ENCODE data around the gene FAM72B. TPM values are rescaled to one million over a fixed set of nuclear protein-coding genes. Genes with fewer than 3 reads are reported as not detected.
"Not testable (repeated sequence)": the region's sequence is repeated elsewhere in the genome, so short reads cannot be mapped to it uniquely, and the experiment has no call there.

FAM72B gene
- total RNA-seq, 2 donors from 2014 or later, result 0.57 to 1.1 TPM

DNA sequence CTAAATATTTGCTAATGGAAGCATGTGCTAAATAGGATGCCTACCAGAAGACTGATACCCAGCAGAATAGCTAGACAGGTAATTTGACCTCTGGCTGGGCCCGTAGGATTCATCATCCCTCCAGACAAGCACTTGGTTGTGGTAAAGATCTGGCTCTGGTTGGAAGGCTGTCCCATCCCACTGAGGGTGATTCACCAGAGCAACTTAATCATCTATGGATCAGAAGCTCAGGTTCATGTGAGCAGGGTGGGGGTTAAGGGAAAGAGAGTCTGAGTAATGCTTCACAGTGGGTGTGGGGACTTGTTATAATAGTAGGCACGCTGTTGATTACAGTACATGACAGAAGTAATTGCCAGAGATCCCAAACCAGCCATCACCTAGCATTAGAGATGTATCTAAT lies 26.5 kb downstream of the FAM72B start:
- DNase-seq (ENCODE audit: low spot score); intact Hi-C loops (cut with DNase I): not testable (repeated sequence)

DNA sequence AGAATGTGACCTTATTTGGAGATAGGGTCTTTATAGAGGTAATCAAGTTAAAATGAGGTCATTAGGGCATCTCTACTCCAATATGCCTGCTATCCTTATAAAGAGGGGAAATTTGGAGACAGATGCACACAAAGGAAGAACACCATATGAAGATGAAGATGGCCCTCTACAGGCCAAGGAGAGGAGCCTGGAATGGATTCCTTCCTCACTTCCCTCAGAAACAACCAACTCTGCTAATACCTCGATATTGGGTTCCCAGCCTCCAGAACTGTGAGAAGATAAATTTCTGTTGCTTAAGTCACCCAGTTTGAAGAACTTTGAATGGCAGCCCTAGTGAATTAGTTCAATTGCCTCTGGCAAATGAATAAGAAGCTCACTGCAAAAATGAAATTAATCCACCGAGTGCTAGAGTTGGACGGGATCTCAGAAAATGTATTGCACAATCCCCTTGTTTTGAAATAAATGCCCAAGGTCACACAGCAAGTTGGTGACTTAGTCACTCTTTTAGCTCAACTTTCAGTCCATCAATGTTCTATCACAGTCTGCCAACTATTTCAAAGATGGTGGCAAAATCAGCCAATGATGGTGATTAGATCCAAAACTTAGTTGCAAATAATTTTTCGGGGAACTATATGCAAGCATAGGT lies 27.1 kb downstream of the FAM72B start:
- DNase-seq (ENCODE audit: low spot score); intact Hi-C loops (cut with DNase I): not testable (repeated sequence)

GRCh38 chr1:121155671-121156358 lies 28.3 kb downstream of the FAM72B start:
- intact Hi-C loops (cut with DNase I); DNase-seq (ENCODE audit: low spot score): not testable (repeated sequence)

DNA sequence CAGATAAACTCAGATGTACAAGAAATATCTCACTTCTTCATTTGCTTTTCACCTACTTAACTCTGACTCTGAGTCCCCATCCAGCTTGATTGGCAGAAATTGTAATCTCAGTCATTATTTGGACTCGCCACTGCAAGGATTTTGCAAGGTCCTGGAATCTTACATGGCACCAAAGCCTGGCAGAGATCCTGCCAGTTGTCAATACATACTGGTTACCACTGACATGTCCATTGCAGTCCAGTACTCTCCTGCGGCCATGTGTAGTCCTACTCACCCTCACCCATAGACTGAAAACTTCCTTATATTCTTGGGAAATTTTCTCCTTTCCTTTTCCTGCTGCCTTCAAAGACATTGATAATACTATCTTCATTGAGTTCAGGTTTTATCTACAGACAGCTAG lies 29.3 kb downstream of the FAM72B start:
- DNase-seq (ENCODE audit: low spot score); intact Hi-C loops (cut with DNase I): not testable (repeated sequence)

- DNase-seq (ENCODE audit: low spot score); intact Hi-C loops (cut with DNase I): not testable (repeated sequence)
Measured at GRCh38 chr1:121152788-121153187, 31.4 kb downstream of the FAM72B start.

GRCh38 chr1:121151294-121151693 lies 32.8 kb downstream of the FAM72B start:
- intact Hi-C loops (cut with DNase I), result not testable (repeated sequence)

DNA sequence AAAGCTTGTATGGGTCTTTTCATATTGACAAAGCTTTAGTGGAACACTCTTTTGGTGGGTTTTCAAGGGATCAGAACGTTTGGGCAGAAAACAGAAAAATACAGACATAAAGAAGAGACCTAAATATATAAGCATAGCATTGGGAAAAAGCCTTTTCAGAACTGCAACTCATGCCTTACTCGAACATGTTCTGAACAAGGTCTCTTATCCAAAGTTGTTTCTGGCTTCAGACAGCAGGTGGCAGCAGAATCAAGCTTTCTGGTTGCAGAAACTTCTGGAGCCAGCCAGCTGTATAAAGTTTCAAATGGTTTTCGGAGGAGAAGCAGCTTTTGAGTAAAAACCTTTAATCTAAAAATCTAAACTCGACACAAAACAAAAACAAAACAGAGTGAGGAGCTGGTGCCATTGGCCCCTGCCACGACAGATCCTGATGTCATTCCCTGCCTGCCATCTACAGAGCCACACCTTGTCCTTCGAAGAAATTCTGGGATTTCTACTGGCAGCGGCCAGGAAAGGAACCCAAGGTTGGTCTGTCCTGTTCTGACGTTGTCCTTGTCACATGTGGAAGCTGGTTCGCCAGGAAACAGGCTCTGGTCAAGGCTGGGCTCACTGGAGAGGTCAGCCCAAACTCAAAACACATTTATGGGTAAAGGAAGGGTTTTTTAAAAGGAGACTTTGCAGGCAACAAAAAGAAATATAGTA lies 35.5 kb downstream of the FAM72B start:
- DNase-seq (ENCODE audit: low spot score); intact Hi-C loops (cut with DNase I): not testable (repeated sequence)

More at GRCh38 chr1:121151294-121151693, 32.8 kb downstream of the FAM72B start:
- not testable (repeated sequence) for DNase-seq (ENCODE audit: low spot score)

DNA sequence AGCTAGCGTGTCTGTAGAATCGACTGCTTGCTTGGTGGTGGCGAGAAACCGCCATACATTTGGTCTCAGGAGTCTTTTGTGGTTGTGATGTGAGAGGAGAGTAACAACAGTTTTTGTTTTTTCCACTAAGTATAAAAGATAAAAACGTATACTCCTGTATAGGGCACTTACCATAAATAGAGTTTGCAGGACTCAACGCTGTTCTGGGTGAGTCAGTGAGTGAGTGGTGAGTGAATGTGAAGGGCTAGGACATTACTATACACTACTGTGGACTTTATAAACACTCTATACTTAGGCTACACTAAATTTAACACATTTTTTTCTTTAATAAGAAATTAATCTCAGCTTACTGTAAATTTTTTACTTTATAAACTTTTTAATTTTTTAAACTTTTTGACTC lies 43.7 kb downstream of the FAM72B start:
- DNase-seq (ENCODE audit: low spot score); intact Hi-C loops (cut with DNase I): not testable (repeated sequence)

GRCh38 chr1:121131494-121131893 lies 52.6 kb downstream of the FAM72B start:
- DNase-seq (ENCODE audit: low spot score); intact Hi-C loops (cut with DNase I): not testable (repeated sequence)

DNA sequence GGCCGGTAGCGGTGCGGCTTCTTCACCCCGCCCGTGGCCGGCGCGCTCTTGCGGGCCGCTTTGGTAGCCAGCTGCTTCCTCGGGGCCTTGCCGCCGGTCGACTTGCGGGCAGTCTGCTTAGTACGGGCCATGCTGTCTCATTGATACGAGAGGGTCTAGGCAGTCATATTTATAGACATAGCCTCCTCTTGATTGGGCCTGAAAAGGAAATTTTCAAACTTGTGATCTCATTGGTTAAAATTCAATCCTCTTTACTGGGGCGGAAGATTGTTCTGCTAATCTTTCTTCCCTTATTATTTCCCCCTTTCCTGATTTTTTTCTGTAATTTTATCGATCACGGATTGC lies 65.7 kb downstream of the FAM72B start:
- DNase-seq (ENCODE audit: low spot score); intact Hi-C loops (cut with DNase I): not testable (repeated sequence)

Other genes starting within 250 kb of the FAM72B start
- 10 to 100 TPM; 28.3 to 29.3 TPM for gene SRGAP2C, start 635 bp upstream of the FAM72B start, total RNA-seq

Measured in posterior vena cava (tissue), 2 donors.